Stimulated activated naive CD4-positive, alpha-beta T cell (primary cell): ENCODE measurements around the gene DSE.
A peak's percentile ranks its signal among the peaks of the same experiment; 100 is the strongest.
"Not testable (repeated sequence)": the region's sequence is repeated elsewhere in the genome, so short reads cannot be mapped to it uniquely, and the experiment has no call there.

Experiments
- DNase-seq, 6 experiments: peaks; one replicate each; lab custom pipeline; 2025; lab: John Stamatoyannopoulos, UW

DSE gene

GRCh38 chr6:116370760-116371119 lies at the start of gene DSE:
Gene DSE (plus strand): TSS chr6:116370947. CDS start chr6:116399251, 28,304 bp downstream.
- DNase-seq, result peak in 5 of 6 experiments; percentile 16 to 43 (median 30)

GRCh38 chr6:116321933-116322332 lies 48.8 kb upstream of the DSE start:
- not testable (repeated sequence) for DNase-seq

- DNase-seq, result no peak
Observed at GRCh38 chr6:116323863-116324262, 46.9 kb upstream of the DSE start.

- DNase-seq, result not testable (repeated sequence)
Observed at GRCh38 chr6:116325634-116326132, 45.1 kb upstream of the DSE start.

- no peak for DNase-seq
Observed at GRCh38 chr6:116326181-116326671, 44.5 kb upstream of the DSE start.

- no peak for DNase-seq
Observed at GRCh38 chr6:116326996-116327395, 43.8 kb upstream of the DSE start.

GRCh38 chr6:116327803-116328527 lies 42.8 kb upstream of the DSE start:
- DNase-seq, result no peak

GRCh38 chr6:116328528-116328903 lies 42.2 kb upstream of the DSE start:
- DNase-seq, result no peak

GRCh38 chr6:116329156-116329555 lies 41.6 kb upstream of the DSE start:
- no peak for DNase-seq

GRCh38 chr6:116330511-116330910 lies 40.2 kb upstream of the DSE start:
- DNase-seq, result no peak

GRCh38 chr6:116332096-116332495 lies 38.7 kb upstream of the DSE start:
- no peak for DNase-seq

- DNase-seq, result not testable (repeated sequence)
Observed at GRCh38 chr6:116334638-116335409, 35.9 kb upstream of the DSE start.

GRCh38 chr6:116335612-116336215 lies 35.0 kb upstream of the DSE start:
- DNase-seq, result no peak

- no peak for DNase-seq
Observed at GRCh38 chr6:116338943-116339342, 31.8 kb upstream of the DSE start.

GRCh38 chr6:116340625-116341024 lies 30.1 kb upstream of the DSE start:
- not testable (repeated sequence) for DNase-seq

GRCh38 chr6:116349216-116349615 lies 21.5 kb upstream of the DSE start:
- no peak for DNase-seq

- no peak for DNase-seq
Observed at GRCh38 chr6:116351101-116351500, 19.6 kb upstream of the DSE start.

GRCh38 chr6:116352515-116353471 lies 18.0 kb upstream of the DSE start:
- DNase-seq, result no peak

GRCh38 chr6:116354236-116354635 lies 16.5 kb upstream of the DSE start:
- DNase-seq, result no peak

- DNase-seq, result no peak
Observed at GRCh38 chr6:116355796-116356195, 15.0 kb upstream of the DSE start.

- no peak for DNase-seq
Observed at GRCh38 chr6:116359131-116359530, 11.6 kb upstream of the DSE start.
